ENCODE results near the gene KAZN.

Gene KAZN

GRCh38 chr1:14954930-14955329, 356.4 kb downstream of the KAZN start:
- DNase-seq (ENCODE audit: low read depth): no peak
- H3K4me3 ChIP-seq (ENCODE audit: low read length): no peak overlapping the region
- TF ChIP-seq, protein P1, sequence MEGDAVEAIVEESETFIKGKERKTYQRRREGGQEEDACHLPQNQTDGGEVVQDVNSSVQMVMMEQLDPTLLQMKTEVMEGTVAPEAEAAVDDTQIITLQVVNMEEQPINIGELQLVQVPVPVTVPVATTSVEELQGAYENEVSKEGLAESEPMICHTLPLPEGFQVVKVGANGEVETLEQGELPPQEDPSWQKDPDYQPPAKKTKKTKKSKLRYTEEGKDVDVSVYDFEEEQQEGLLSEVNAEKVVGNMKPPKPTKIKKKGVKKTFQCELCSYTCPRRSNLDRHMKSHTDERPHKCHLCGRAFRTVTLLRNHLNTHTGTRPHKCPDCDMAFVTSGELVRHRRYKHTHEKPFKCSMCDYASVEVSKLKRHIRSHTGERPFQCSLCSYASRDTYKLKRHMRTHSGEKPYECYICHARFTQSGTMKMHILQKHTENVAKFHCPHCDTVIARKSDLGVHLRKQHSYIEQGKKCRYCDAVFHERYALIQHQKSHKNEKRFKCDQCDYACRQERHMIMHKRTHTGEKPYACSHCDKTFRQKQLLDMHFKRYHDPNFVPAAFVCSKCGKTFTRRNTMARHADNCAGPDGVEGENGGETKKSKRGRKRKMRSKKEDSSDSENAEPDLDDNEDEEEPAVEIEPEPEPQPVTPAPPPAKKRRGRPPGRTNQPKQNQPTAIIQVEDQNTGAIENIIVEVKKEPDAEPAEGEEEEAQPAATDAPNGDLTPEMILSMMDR (conservative IDR thresholded peaks at IDR 0.05; ENCODE audit: low read length): no peak

GRCh38 chr1:14955402-14955801, 356.9 kb downstream of the KAZN start:
- DNase-seq (ENCODE audit: low read depth): no peak
- TF ChIP-seq, protein P1 (conservative IDR thresholded peaks at IDR 0.05; ENCODE audit: low read length): no peak
- no peak overlapping the region for H3K4me3 ChIP-seq (ENCODE audit: low read length)

DNA sequence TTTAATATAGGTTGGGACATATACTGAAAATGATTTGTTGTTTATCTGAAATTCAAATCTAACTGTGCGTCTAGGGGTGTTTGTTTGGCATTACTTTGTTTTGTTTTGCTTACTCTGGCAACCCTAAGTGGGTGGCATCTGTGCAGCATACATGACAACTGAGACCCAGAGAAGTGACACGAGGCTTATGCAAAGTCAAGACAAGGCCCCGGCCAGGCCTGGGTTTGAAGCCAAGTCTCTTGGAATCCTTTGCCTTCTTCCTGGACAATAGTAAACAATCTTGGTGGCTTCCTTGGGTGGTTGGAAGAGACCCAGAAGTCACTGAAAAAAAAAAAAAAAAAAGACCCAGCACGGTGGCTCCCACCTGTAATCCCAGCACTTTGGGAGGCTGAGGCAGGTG, 357.5 kb downstream of the KAZN start:
- no peak for DNase-seq (ENCODE audit: low read depth)
- H3K4me3 ChIP-seq (ENCODE audit: low read length): no peak overlapping the region
- TF ChIP-seq, protein P1 (conservative IDR thresholded peaks at IDR 0.05; ENCODE audit: low read length): no peak

- TF ChIP-seq, protein P1 (conservative IDR thresholded peaks at IDR 0.05; ENCODE audit: low read length): no peak
- no peak for DNase-seq (ENCODE audit: low read depth)
- H3K4me3 ChIP-seq (ENCODE audit: low read length): no peak overlapping the region
Observed at GRCh38 chr1:14956579-14957195, 358.2 kb downstream of the KAZN start.

- no peak for DNase-seq (ENCODE audit: low read depth)
- TF ChIP-seq, protein P1 (conservative IDR thresholded peaks at IDR 0.05; ENCODE audit: low read length): no peak
- no peak overlapping the region for H3K4me3 ChIP-seq (ENCODE audit: low read length)
Observed at GRCh38 chr1:14957375-14958098, 359.1 kb downstream of the KAZN start.

- TF ChIP-seq, protein P1 (conservative IDR thresholded peaks at IDR 0.05; ENCODE audit: low read length): no peak
- no peak for DNase-seq (ENCODE audit: low read depth)
- no peak overlapping the region for H3K4me3 ChIP-seq (ENCODE audit: low read length)
Observed at GRCh38 chr1:14958249-14959058, 360.0 kb downstream of the KAZN start.
